ENCODE results near the gene TMEM163. TPM values are rescaled to one million over a fixed set of nuclear protein-coding genes. Genes with fewer than 3 reads are reported as not detected.

Gene TMEM163
- total and polyA plus RNA-seq, 12 donors: 0.16 to 1.7 (median 0.37) TPM

DNA sequence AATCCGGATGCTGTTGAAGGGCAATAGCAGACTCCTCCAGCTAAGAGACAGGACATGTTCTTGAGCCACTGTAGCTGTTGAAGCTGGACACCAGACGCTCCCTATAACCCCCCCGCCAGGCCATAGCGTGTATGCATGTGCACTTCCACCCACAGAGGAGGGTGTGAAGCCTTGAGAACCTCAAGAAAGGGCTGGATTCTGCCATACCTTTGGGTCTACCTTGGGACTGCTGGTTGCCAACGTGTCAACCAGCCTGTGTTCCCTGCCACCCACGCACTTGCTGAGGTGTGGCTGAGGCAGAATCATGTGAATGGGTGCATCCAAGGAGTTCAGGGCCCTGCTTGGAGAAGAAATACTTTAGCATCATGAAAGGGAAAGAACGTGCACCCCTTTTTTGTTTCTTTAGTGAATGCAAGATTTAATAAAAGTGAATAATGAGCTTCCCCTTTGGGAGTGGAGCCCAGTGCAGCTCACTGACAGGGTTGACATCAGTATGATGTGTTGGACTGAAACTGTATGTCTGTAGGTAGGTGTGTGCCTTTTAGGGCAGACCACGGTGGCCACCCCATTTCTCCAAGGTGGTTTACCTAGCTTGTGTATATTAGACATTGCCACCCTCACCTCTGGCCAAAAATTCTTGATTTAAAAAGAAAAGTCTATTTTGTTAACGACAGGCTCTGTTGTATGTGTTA is 266.6 kb downstream of the TMEM163 start:
- WGBS, 2 donors: 91 to 92% methylated on average over 9 of the region's 9 CpGs
- ATAC-seq: no peak
- TF ChIP-seq, protein P1, sequence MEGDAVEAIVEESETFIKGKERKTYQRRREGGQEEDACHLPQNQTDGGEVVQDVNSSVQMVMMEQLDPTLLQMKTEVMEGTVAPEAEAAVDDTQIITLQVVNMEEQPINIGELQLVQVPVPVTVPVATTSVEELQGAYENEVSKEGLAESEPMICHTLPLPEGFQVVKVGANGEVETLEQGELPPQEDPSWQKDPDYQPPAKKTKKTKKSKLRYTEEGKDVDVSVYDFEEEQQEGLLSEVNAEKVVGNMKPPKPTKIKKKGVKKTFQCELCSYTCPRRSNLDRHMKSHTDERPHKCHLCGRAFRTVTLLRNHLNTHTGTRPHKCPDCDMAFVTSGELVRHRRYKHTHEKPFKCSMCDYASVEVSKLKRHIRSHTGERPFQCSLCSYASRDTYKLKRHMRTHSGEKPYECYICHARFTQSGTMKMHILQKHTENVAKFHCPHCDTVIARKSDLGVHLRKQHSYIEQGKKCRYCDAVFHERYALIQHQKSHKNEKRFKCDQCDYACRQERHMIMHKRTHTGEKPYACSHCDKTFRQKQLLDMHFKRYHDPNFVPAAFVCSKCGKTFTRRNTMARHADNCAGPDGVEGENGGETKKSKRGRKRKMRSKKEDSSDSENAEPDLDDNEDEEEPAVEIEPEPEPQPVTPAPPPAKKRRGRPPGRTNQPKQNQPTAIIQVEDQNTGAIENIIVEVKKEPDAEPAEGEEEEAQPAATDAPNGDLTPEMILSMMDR (IDR thresholded peaks at IDR 0.05): no peak
- Histone ChIP-seq H3K4me3 (no peak overlapping the region), H3K4me1 (peaks cover 0 to 16% (median 0%) of the 10 kb centered on the region in 9 donors), H3K27ac (no peak overlapping the region), H3K9me3 (no peaks in the 10 kb centered on the region), H3K27me3 (no peaks in the 10 kb centered on the region), H3K36me3 (peaks cover 0 to 56% (median 17%) of the 10 kb centered on the region in 9 donors)
- intact Hi-C loops (cut with DNase I): loop anchor here in 4 of 10 donors (5.0 to 10.0 kb wide), 4 partner anchors 335 to 567 kb away; no protein-coding TSS in a partner anchor
- no peak for DNase-seq

DNA sequence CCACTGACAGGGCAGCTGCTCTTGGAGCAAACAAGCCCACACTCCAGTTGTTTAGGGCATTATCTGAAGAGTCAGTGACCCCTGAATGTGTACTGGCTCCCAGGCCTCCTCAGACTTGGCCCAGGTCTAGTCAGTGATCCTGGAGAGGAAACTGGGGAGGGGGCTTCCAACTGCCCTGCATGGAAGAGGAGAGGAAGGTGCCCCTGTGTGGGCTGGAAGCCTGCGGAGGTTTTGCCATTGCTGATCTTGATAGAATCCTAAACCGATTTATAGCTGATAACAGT is 267.5 kb downstream of the TMEM163 start:
- Histone ChIP-seq H3K4me3 (no peak overlapping the region), H3K27me3 (no peaks in the 10 kb centered on the region), H3K36me3 (peaks cover 0 to 62% (median 17%) of the 10 kb centered on the region in 9 donors), H3K4me1 (peaks cover 0 to 22% (median 3%) of the 10 kb centered on the region in 9 donors), H3K27ac (no peak overlapping the region), H3K9me3 (no peaks in the 10 kb centered on the region)
- 40 to 89% methylated on average over 2 of the region's 2 CpGs for WGBS, 2 donors
- intact Hi-C loops (cut with DNase I): loop anchor here in 4 of 10 donors (2.0 to 10.0 kb wide), 5 partner anchors 332 to 566 kb away; no protein-coding TSS in a partner anchor
- TF ChIP-seq, protein P1 (IDR thresholded peaks at IDR 0.05): no peak
- ATAC-seq: no peak
- no peak for DNase-seq

DNA sequence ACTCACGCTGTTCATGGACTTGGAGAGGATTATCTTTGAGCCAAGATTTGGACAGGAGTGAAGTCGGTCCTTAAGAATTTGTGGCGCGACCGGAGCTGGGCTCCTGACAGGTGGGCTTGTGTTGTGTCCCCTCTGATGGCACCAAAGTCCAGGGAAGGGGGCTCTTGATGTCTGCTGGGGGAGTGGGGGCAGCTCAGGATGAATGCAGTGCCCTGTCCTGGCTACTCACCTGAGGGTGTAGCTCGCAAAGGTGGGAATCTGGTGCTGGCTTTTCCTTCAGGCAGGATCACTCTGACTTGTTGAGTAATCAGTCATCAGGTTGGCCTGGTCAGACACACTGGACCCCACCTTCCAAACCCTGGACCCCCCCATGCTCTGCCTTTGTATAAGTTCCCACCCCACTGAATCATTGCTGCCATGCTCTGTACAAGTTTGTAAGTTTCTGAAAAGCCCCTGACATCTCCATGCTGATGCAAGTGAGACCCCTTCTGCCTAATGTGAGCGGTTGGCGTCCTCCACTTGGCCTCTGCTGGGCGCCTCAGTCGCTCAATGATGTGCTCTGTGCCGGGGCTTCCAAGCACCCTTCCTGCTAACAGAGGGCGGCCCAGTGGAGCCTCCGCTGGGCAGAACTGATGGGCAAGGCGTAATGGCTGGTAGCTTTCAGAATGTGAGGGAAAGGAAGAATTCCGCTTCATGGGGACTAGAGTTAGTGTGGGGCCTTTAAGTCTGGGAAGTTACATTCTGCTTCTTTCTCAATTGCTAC is 268.9 kb downstream of the TMEM163 start:
- no peak for ATAC-seq
- TF ChIP-seq, protein P1 (IDR thresholded peaks at IDR 0.05): no peak
- intact Hi-C loops (cut with DNase I): loop anchor here in 7 of 10 donors (1.0 to 10.0 kb wide), 6 partner anchors 331 to 565 kb away; no protein-coding TSS in a partner anchor
- WGBS, 2 donors: 91 to 96% methylated on average over 15 of the region's 15 CpGs
- H3K4me1 ChIP-seq: peaks cover 0 to 33% (median 11%) of the 10 kb centered on the region in 9 donors
- H3K27me3 ChIP-seq: no peaks in the 10 kb centered on the region
- H3K4me3 ChIP-seq: no peak overlapping the region
- peaks cover 0 to 65% (median 17%) of the 10 kb centered on the region in 9 donors for H3K36me3 ChIP-seq
- H3K9me3 ChIP-seq: no peaks in the 10 kb centered on the region
- no peak overlapping the region for H3K27ac ChIP-seq
- DNase-seq: no peak

DNA sequence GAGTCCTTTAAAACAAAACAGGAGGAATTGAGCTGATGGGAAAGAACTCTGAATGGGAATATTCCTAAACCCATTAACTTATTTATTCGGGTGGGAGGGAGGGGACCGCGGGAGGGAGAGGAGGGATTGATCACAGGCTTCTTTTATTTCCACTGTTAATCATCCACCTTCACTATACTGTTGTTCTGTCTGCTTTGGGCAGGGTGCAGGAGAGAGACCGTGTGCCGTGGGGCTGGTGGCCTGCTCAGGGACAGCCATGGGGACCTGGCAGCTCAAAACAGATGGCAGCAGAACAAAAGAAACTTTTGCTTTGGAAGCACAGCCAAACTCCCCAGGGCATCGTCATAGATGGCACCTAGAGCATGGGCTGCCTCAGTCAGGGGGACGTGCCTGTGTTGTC is 269.6 kb downstream of the TMEM163 start:
- TF ChIP-seq, protein P1 (IDR thresholded peaks at IDR 0.05): no peak
- intact Hi-C loops (cut with DNase I): loop anchor here in 2 of 10 donors (10.0 kb wide), 1 partner anchor 564 kb away; no protein-coding TSS in a partner anchor
- Histone ChIP-seq H3K4me3 (no peak overlapping the region), H3K27me3 (no peaks in the 10 kb centered on the region), H3K9me3 (no peaks in the 10 kb centered on the region), H3K27ac (no peak overlapping the region), H3K4me1 (peaks cover 0 to 35% (median 11%) of the 10 kb centered on the region in 9 donors), H3K36me3 (peaks cover 0 to 72% (median 17%) of the 10 kb centered on the region in 9 donors)
- 85 to 86% methylated on average over 7 of the region's 7 CpGs for WGBS, 2 donors
- DNase-seq (no peak), ATAC-seq (no peak)

Measured in heart right ventricle (tissue), 16 donors.